Tongue (tissue), 2 donors: ENCODE results near the gene HLCS. TPM values are rescaled to one million over a fixed set of nuclear protein-coding genes. Genes with fewer than 3 reads are reported as not detected.

Experiments
- DNase-seq: peaks from one replicate; pipeline ENCODE4 v3.0.0-alpha.2; 2015
- total RNA-seq: library from RNA; depleted of rRNA; stranded (reverse); fragments of >200 nt; gene quantifications from one replicate; pipeline ENCODE4 v1.2.3, GENCODE V29; 2014

HLCS gene
- total RNA-seq, 1 donor from 2014 or later: 30.0 TPM

GRCh38 chr21:36719614-36720013 is 246.9 kb downstream of the HLCS start:
- no peak for DNase-seq

- DNase-seq: peak; percentile 61
Measured at GRCh38 chr21:36718951-36719501, 247.4 kb downstream of the HLCS start.

- no peak for DNase-seq
Measured at GRCh38 chr21:36717976-36718375, 248.5 kb downstream of the HLCS start.

GRCh38 chr21:36716836-36717235 is 249.6 kb downstream of the HLCS start:
- DNase-seq: no peak

GRCh38 chr21:36716387-36716786 is 250.1 kb downstream of the HLCS start:
- DNase-seq: no peak

GRCh38 chr21:36713746-36714145 is 252.7 kb downstream of the HLCS start:
- DNase-seq: no peak

GRCh38 chr21:36710729-36711048 is 255.8 kb downstream of the HLCS start:
- no peak for DNase-seq

- DNase-seq: no peak
Measured at GRCh38 chr21:36709868-36710728, 256.4 kb downstream of the HLCS start.

GRCh38 chr21:36709030-36709867 is 257.2 kb downstream of the HLCS start:
- DNase-seq: no peak

GRCh38 chr21:36708286-36709029 is 258.0 kb downstream of the HLCS start:
- DNase-seq: no peak

GRCh38 chr21:36707763-36708285 is 258.6 kb downstream of the HLCS start:
- no peak for DNase-seq

GRCh38 chr21:36706951-36707762 is 259.3 kb downstream of the HLCS start:
- no peak for DNase-seq

GRCh38 chr21:36706482-36706852 is 260.0 kb downstream of the HLCS start:
- no peak for DNase-seq

GRCh38 chr21:36705679-36706481 is 260.6 kb downstream of the HLCS start:
- DNase-seq: no peak

GRCh38 chr21:36704958-36705678 is 261.4 kb downstream of the HLCS start:
- no peak for DNase-seq

- DNase-seq: no peak
Measured at GRCh38 chr21:36704281-36704957, 262.1 kb downstream of the HLCS start.

- DNase-seq: no peak
Measured at GRCh38 chr21:36703626-36704280, 262.7 kb downstream of the HLCS start.

GRCh38 chr21:36703123-36703522 is 263.3 kb downstream of the HLCS start:
- DNase-seq: no peak

- DNase-seq: no peak
Measured at GRCh38 chr21:36702622-36702968, 263.9 kb downstream of the HLCS start.
